CD8-positive, alpha-beta memory T cell (primary cell): ENCODE data around the gene PHTF1. TPM values are rescaled to one million over a fixed set of nuclear protein-coding genes. Genes with fewer than 3 reads are reported as not detected.

Experiments
- CTCF ChIA-PET: fragments of 350-600 bp; sonication (Branson Sonifier 250); formaldehyde crosslinking; loops from one replicate; lab custom pipeline; 2021; ENCODE audit warnings: antibody characterized with exemption; lab: Charles Lee
- POLR2A ChIA-PET: fragments of 350-600 bp; sonication (Branson Sonifier 250); formaldehyde crosslinking; loops from one replicate; lab custom pipeline; 2021; ENCODE audit warnings: antibody characterized with exemption; lab: Charles Lee
- DNase-seq, 5 donors: peaks; one replicate each; pipeline versions ENCODE4 v3.0.0 to v3.0.0-alpha.2; 2020 to 2022; ENCODE audit warnings: mixed read lengths in 1 of 5
- H3K27ac ChIP-seq: one replicate; pipeline ENCODE4 v1.7.0; 2013; ENCODE audit warnings: low read depth, mild to moderate bottlenecking, low read length, moderate library complexity
- H3K27me3 ChIP-seq: 2 replicates; pipeline ENCODE4 v1.7.0; 2013; ENCODE audit warnings: low read length, mild to moderate bottlenecking; ENCODE audit not compliant: insufficient read depth, poor library complexity, severe bottlenecking
- H3K36me3 ChIP-seq: 2 replicates; pipeline ENCODE4 v1.7.0; 2013; ENCODE audit warnings: mild to moderate bottlenecking, low read length, moderate library complexity; ENCODE audit not compliant: insufficient read depth
- H3K4me1 ChIP-seq: 2 replicates; pipeline ENCODE4 v1.7.0; 2013; ENCODE audit warnings: mild to moderate bottlenecking, low read length, moderate library complexity; ENCODE audit not compliant: insufficient read depth
- H3K4me3 ChIP-seq: 2 replicates; pipeline ENCODE4 v1.7.0; 2013; ENCODE audit warnings: mild to moderate bottlenecking, low read length
- H3K9me3 ChIP-seq: 2 replicates; pipeline ENCODE4 v1.7.0; 2013; ENCODE audit warnings: mild to moderate bottlenecking, low read length
- H3K27ac Mint-ChIP-seq, 8 donors: one replicate each; pipeline ENCODE4 v1.8.0; 2020 to 2021; ENCODE audit warnings: mixed read lengths in 8 of 8, mild to moderate bottlenecking in 6 of 8, inconsistent platforms in 3 of 8, moderate library complexity in 3 of 8
- H3K27me3 Mint-ChIP-seq, 2 donors: one replicate each; pipeline ENCODE4 v1.8.0; 2020 to 2021; ENCODE audit warnings: mixed read lengths in 2 of 2, mild to moderate bottlenecking in 1 of 2, moderate library complexity in 1 of 2
- H3K36me3 Mint-ChIP-seq, 3 donors: one replicate each; pipeline ENCODE4 v1.8.0; 2020 to 2021; ENCODE audit warnings: mixed read lengths in 3 of 3, inconsistent platforms in 1 of 3, mild to moderate bottlenecking in 1 of 3
- H3K4me1 Mint-ChIP-seq, 3 donors: one replicate each; pipeline ENCODE4 v1.8.0; 2020 to 2021; ENCODE audit warnings: mixed read lengths in 3 of 3, inconsistent platforms in 1 of 3, mild to moderate bottlenecking in 1 of 3
- H3K4me3 Mint-ChIP-seq, 7 donors: one replicate each; pipeline ENCODE4 v1.8.0; 2020 to 2021; ENCODE audit warnings: mixed read lengths in 7 of 7, mild to moderate bottlenecking in 6 of 7, moderate library complexity in 4 of 7, inconsistent platforms in 2 of 7
- H3K9me3 Mint-ChIP-seq, 5 donors: one replicate each; pipeline ENCODE4 v1.8.0; 2020 to 2022; ENCODE audit warnings: mixed read lengths in 5 of 5, mild to moderate bottlenecking in 3 of 5, moderate library complexity in 2 of 5, inconsistent platforms in 1 of 5
- polyA plus RNA-seq: library from polyadenylated mRNA; unstranded; fragments of 300-500 nt; fragmentation: Illumina TruSeq; gene quantifications from one replicate; pipeline ENCODE4 v1.2.3, GENCODE V29; 2021
- total RNA-seq, 2 experiments: library from RNA; stranded (reverse); gene quantifications; one replicate each; pipeline ENCODE4 v1.2.3, GENCODE V29; 2021

The PHTF1 gene
- total and polyA plus RNA-seq, 3 experiments from 2014 or later, result 14.5 to 17.8 (median 17.5) TPM

DNA sequence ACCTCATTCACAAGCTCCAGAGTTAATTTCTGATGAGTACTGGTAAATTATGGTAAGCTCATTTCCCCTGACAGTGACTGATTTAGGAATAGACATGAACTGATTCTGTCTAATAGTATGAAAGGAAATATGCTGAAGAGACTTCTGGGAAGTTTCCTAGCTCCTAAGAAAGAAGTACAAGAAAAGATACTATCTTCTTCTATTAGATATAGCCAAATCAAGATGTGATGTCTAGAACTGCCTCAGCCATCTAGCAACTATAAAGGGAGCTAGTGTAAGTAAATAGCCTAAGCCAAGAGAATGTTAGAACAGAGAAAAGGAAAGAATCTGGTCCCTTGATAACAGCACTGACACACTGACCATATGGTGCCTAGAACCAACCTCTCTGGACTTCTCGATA lies 10.7 kb upstream of the PHTF1 start:
- Mint-ChIP-seq H3K27me3 (no peaks in the 10 kb centered on the region), H3K4me3 (peak overlapping the region in 1 of 7 donors; percentile 22), H3K27ac (peak overlapping the region in 3 of 8 donors; percentile 25 to 72 (median 26)), H3K9me3 (no peaks in the 10 kb centered on the region), H3K4me1 (peaks cover 41 to 56% (median 44%) of the 10 kb centered on the region in 3 donors), H3K36me3 (peaks cover 0 to 67% (median 31%) of the 10 kb centered on the region in 3 donors)
- no peaks in the 10 kb centered on the region for H3K9me3 ChIP-seq
- POLR2A ChIA-PET, result interaction anchor here (1.4 kb wide), 1 partner anchor 11 kb away, joined by 4 read pairs; the partner anchor contains the start of gene PHTF1
- no peaks in the 10 kb centered on the region for H3K27me3 ChIP-seq
- CTCF ChIA-PET, result no interaction called here
- peaks cover 20% of the 10 kb centered on the region for H3K36me3 ChIP-seq
- DNase-seq, result no peak
- peaks cover 12% of the 10 kb centered on the region for H3K4me1 ChIP-seq
- H3K4me3 ChIP-seq, result no peak overlapping the region
- H3K27ac ChIP-seq, result no peak overlapping the region

DNA sequence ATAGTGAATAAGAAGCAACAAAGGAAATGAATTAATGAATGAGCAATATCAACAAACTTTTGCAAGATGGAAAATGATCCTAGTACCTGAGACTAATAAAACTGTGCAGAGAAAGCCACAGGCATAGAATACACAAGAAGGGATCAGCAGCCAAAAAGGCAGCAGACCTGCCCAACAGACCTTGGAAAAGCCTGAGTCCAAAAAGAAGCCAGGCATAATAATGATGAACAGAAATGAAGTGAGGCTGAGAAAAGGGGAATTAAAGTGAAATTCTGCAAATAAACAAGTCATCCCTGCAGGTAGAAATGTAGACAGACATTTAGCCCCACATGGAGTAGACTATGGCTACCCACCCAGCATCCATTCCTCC lies 10.3 kb upstream of the PHTF1 start:
- H3K27me3 ChIP-seq, result no peaks in the 10 kb centered on the region
- ChIA-PET CTCF (no interaction called here), POLR2A (no interaction called here)
- peaks cover 12% of the 10 kb centered on the region for H3K4me1 ChIP-seq
- H3K36me3 ChIP-seq, result peaks cover 20% of the 10 kb centered on the region
- no peak for DNase-seq
- no peak overlapping the region for H3K27ac ChIP-seq
- no peaks in the 10 kb centered on the region for H3K27me3 Mint-ChIP-seq
- H3K9me3 ChIP-seq, result no peaks in the 10 kb centered on the region
- peaks cover 43 to 60% (median 44%) of the 10 kb centered on the region in 3 donors for H3K4me1 Mint-ChIP-seq
- peak overlapping the region in 4 of 8 donors; percentile 3 to 72 (median 40) for H3K27ac Mint-ChIP-seq
- H3K4me3 ChIP-seq, result no peak overlapping the region
- peak overlapping the region in 1 of 7 donors; percentile 6 for H3K4me3 Mint-ChIP-seq
- no peaks in the 10 kb centered on the region for H3K9me3 Mint-ChIP-seq
- H3K36me3 Mint-ChIP-seq, result peaks cover 0 to 70% (median 31%) of the 10 kb centered on the region in 3 donors

GRCh38 chr1:113768916-113769600 lies 9.8 kb upstream of the PHTF1 start:
- peak overlapping the region; percentile 5 to 84 (median 46) for H3K27ac Mint-ChIP-seq
- no peak overlapping the region for H3K4me3 ChIP-seq
- POLR2A ChIA-PET, result no interaction called here
- H3K36me3 Mint-ChIP-seq, result peaks cover 0 to 71% (median 31%) of the 10 kb centered on the region in 3 donors
- H3K9me3 Mint-ChIP-seq, result no peaks in the 10 kb centered on the region
- no peaks in the 10 kb centered on the region for H3K9me3 ChIP-seq
- H3K27ac ChIP-seq, result no peak overlapping the region
- peaks cover 12% of the 10 kb centered on the region for H3K4me1 ChIP-seq
- no peak for DNase-seq
- H3K4me1 Mint-ChIP-seq, result peaks cover 43 to 61% (median 44%) of the 10 kb centered on the region in 3 donors
- CTCF ChIA-PET, result no interaction called here
- peak overlapping the region in 4 of 7 donors; percentile 3 to 28 (median 9) for H3K4me3 Mint-ChIP-seq
- H3K36me3 ChIP-seq, result peaks cover 20% of the 10 kb centered on the region
- H3K27me3 Mint-ChIP-seq, result no peaks in the 10 kb centered on the region
- H3K27me3 ChIP-seq, result no peaks in the 10 kb centered on the region

DNA sequence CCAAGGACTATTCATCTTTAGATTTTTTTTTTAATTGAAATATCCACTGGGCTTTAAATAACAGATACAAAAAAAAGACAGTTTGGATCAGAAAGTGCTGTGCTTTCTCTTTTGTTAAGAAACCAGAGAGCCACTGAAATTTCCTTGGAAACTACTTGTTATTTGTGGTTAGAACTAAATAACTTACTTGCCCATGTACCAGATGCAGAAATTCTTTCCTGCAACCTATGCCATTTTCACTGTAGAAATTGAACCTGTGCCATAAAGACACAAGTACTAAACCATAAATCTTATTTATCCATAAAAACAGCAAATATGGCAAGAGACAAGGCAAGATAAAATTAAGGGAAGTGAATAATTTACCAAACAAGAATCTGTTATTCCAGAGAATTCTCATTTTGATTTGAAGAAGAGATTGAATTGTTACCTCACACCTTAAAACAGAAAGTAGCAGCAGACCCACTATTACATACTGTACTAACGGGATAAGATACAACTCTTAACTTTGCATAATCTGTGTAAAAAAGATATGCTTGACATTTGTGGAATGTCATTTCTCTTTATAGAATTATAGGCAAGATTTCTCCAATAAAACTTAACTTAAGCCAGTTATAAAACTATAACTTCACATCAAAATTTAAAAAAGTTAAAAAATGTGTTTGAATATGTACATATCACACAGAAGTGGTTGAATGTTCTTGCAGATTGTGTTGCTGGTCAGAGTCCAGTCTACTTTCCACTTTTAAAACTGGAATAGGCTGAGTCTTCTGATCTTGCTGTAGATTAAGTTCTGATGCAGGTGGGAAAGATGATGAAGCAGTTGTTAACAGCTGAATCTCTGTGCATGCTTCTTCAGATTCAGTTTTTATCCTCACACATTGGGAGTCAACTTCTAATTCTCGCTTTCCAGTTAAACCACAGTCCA lies 6.3 kb upstream of the PHTF1 start:
- H3K9me3 Mint-ChIP-seq, result no peaks in the 10 kb centered on the region
- Histone ChIP-seq H3K4me3 (no peak overlapping the region), H3K36me3 (peaks cover 20% of the 10 kb centered on the region), H3K4me1 (peaks cover 12% of the 10 kb centered on the region), H3K27ac (no peak overlapping the region), H3K9me3 (no peaks in the 10 kb centered on the region), H3K27me3 (no peaks in the 10 kb centered on the region)
- ChIA-PET CTCF (no interaction called here), POLR2A (no interaction called here)
- DNase-seq, result no peak
- H3K4me1 Mint-ChIP-seq, result peaks cover 32 to 51% (median 35%) of the 10 kb centered on the region in 3 donors
- H3K4me3 Mint-ChIP-seq, result no peak overlapping the region
- H3K27ac Mint-ChIP-seq, result peak overlapping the region in 7 of 8 donors; percentile 7 to 81 (median 25)
- H3K36me3 Mint-ChIP-seq, result peaks cover 0 to 58% (median 25%) of the 10 kb centered on the region in 3 donors
- H3K27me3 Mint-ChIP-seq, result no peaks in the 10 kb centered on the region

DNA sequence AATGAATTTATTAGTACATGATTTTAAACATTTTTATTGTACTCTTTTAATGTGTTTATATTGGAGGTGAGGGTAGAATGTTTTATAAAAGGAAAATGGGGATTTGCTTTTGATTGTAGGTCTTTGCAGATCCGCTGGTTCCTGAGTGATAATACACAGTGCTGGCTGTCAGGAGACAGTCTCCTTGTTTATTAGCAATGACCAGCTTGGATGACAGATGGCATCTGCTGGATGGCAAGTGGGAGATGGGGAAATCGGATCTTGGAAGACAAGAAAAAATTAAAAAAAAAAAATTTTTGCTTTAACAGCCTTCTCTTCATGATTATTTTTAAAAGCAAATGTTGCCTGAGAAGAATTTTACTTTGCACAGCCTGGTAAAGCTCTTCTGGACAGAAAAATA lies 4.4 kb upstream of the PHTF1 start:
- Mint-ChIP-seq H3K9me3 (no peaks in the 10 kb centered on the region), H3K36me3 (peaks cover 0 to 54% (median 13%) of the 10 kb centered on the region in 3 donors), H3K4me1 (peaks cover 21 to 42% (median 24%) of the 10 kb centered on the region in 3 donors), H3K27me3 (no peaks in the 10 kb centered on the region), H3K27ac (peak overlapping the region in 5 of 8 donors; percentile 9 to 65 (median 35)), H3K4me3 (peak overlapping the region in 1 of 7 donors; percentile 32)
- no peaks in the 10 kb centered on the region for H3K9me3 ChIP-seq
- ChIA-PET CTCF (interaction anchor here (1.0 to 1.2 kb wide), 2 partner anchors 16 to 48 kb away, joined by 3 read pairs; partner anchors contain the start of gene RSBN1), POLR2A (interaction anchor here (0.6 kb wide), 1 partner anchor 8 kb away, joined by 3 read pairs; no protein-coding TSS in a partner anchor)
- no peak overlapping the region for H3K27ac ChIP-seq
- H3K36me3 ChIP-seq, result peaks cover 20% of the 10 kb centered on the region
- peaks cover 7% of the 10 kb centered on the region for H3K4me1 ChIP-seq
- H3K27me3 ChIP-seq, result no peaks in the 10 kb centered on the region
- DNase-seq, result no peak
- no peak overlapping the region for H3K4me3 ChIP-seq

DNA sequence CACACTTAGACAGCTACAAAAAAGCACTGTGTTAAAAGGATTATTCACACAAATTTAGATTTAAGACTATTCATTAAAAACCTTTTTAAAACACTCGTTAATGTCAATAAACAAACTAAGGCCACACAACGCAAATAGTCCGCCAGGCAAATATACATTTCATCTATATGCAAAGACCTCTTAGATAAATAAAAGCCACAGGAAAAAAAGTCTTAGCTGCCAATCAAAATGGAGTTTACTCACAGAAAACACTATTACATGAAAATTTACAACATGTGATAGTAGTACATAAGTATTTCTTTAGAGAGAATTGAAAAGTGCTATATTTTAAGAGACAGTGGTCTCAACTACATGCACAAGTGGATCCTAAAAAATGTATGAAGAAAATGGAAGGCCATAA lies 2.7 kb upstream of the PHTF1 start:
- Mint-ChIP-seq H3K9me3 (no peaks in the 10 kb centered on the region), H3K4me3 (peak overlapping the region in 1 of 7 donors; percentile 11), H3K4me1 (peaks cover 25 to 42% (median 27%) of the 10 kb centered on the region in 3 donors), H3K27ac (peak overlapping the region in 5 of 8 donors; percentile 2 to 75 (median 58)), H3K27me3 (no peaks in the 10 kb centered on the region), H3K36me3 (peaks cover 0 to 43% (median 6%) of the 10 kb centered on the region in 3 donors)
- CTCF ChIA-PET, result no interaction called here
- Histone ChIP-seq H3K27ac (no peak overlapping the region), H3K36me3 (peaks cover 14% of the 10 kb centered on the region), H3K9me3 (no peaks in the 10 kb centered on the region), H3K27me3 (no peaks in the 10 kb centered on the region), H3K4me3 (no peak overlapping the region), H3K4me1 (peaks cover 7% of the 10 kb centered on the region)
- no peak for DNase-seq
- POLR2A ChIA-PET, result no interaction called here

DNA sequence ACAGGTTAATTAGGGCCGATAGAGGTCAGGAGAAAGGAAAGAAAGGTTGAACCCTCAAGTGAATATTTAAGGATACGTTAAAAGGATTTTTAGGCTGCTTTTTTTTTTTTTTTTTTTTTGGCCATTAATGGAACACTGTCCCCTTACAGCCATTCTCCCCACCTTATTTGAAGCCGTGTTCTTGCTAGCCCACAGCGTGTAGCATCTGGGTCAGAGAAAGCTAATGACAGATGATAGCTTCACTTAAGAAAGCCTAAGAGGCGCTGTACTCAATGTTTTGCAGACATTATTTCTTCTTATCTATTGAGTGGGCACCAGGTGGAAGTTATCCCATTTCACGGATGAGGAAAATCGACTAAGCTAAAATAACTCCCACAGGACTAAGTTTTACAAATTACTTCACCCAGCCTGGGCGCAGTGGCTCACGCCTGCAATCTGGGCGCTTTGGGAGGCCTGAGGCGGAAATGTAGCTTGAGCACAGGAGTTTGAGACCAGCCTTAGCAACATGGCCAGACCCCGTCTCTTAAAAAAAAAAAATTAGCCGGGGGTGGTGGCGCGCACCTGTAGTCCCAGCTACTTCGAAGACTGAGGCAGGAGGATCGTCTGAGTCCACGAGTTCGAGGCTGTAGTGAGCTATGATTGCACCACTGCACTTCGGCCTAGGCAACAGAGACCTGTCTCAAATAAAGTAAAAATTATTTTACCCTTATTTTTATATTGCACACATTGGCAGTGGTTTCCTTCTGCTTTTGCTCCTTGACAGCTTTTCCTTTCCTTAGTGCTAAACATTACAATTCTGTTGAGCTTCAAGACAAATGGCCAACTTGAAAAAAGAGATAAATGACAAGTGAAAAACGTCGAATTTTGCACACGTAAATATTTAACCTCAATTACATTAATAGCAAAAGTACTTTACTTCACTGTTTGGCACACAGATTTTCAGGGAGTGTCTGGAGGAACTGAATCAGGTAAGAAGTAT lies 1.1 kb upstream of the PHTF1 start:
- H3K9me3 Mint-ChIP-seq, result no peaks in the 10 kb centered on the region

More for the DNA sequence above, 1.1 kb upstream of the PHTF1 start:
- peak overlapping the region; percentile 76 for H3K4me3 ChIP-seq
- Mint-ChIP-seq H3K27me3 (no peaks in the 10 kb centered on the region), H3K27ac (peak overlapping the region; percentile 88 to 97 (median 96)), H3K4me1 (peaks cover 29 to 47% (median 36%) of the 10 kb centered on the region in 3 donors), H3K36me3 (peaks cover 2 to 29% (median 3%) of the 10 kb centered on the region in 3 donors), H3K4me3 (peak overlapping the region; percentile 91 to 96 (median 93))
- peak overlapping the region; percentile 90 for H3K27ac ChIP-seq
- peaks cover 2% of the 10 kb centered on the region for H3K36me3 ChIP-seq
- no peaks in the 10 kb centered on the region for H3K27me3 ChIP-seq
- peaks cover 10% of the 10 kb centered on the region for H3K4me1 ChIP-seq
- no peak for DNase-seq
- ChIA-PET CTCF (interaction anchor here (0.7 to 2.8 kb wide), 9 partner anchors 11 to 688 kb away, joined by 3 to 14 read pairs (median 3); partner anchors contain the start of genes LRIG2 and RSBN1), POLR2A (interaction anchor here (0.6 to 3.8 kb wide), 8 partner anchors 10 to 1406 kb away, joined by 3 to 25 read pairs (median 4); partner anchors contain the start of gene RSBN1)
- H3K9me3 ChIP-seq, result no peaks in the 10 kb centered on the region
